SU-DHL-6 (cell line): Measurements from ENCODE around the gene PRKCE.

ENCODE experiments used
- H2AFZ ChIP-seq: fragments of 200-600 bp; sonication (generic); 2 replicates; pipeline ENCODE4 v1.6.1; 2014; ENCODE audit warnings: low read depth, mild to moderate bottlenecking, moderate library complexity, mixed read lengths, antibody characterized with exemption, low read length; ENCODE audit not compliant: severe bottlenecking
- H3F3A ChIP-seq: fragments of 200-600 bp; shearing (Covaris generic); 2 replicates; pipeline ENCODE4 v1.6.0; 2016; ENCODE audit warnings: antibody characterized with exemption, mild to moderate bottlenecking; ENCODE audit not compliant: insufficient read depth
- H3K27ac ChIP-seq: fragments of 200-600 bp; sonication (generic); 2 replicates; pipeline ENCODE4 v1.5.1; 2016; ENCODE audit warnings: low read depth, mild to moderate bottlenecking, low read length, moderate library complexity, mixed read lengths
- H3K27me3 ChIP-seq: fragments of 200-600 bp; sonication (generic), shearing (Covaris generic); 2 replicates; pipeline ENCODE4 v1.6.0; 2014; ENCODE audit warnings: mild to moderate bottlenecking, low read length
- H3K36me3 ChIP-seq: fragments of 200-600 bp; sonication (generic); 2 replicates; pipeline ENCODE4 v1.6.1; 2014; ENCODE audit warnings: mild to moderate bottlenecking, low read length, mixed read lengths
- H3K4me2 ChIP-seq: fragments of 300-600, 200-600 bp; shearing (Covaris generic), sonication (generic); 2 replicates; pipeline ENCODE4 v1.6.0; 2014; ENCODE audit warnings: low read length, low read depth, mild to moderate bottlenecking; ENCODE audit not compliant: poor library complexity, severe bottlenecking
- H3K4me3 ChIP-seq: fragments of 200-600 bp; sonication (generic); 2 replicates; pipeline ENCODE4 v1.5.1; 2014; ENCODE audit warnings: antibody characterized with exemption, low read length, mild to moderate bottlenecking, mixed read lengths; ENCODE audit not compliant: insufficient read depth, poor library complexity, severe bottlenecking
- H3K79me2 ChIP-seq: fragments of 200-600 bp; sonication (generic); 2 replicates; pipeline ENCODE4 v1.6.1; 2014; ENCODE audit warnings: mild to moderate bottlenecking, low read length, moderate library complexity; ENCODE audit not compliant: insufficient read depth
- H3K9ac ChIP-seq: fragments of 200-600 bp; sonication (generic); 2 replicates; pipeline ENCODE4 v1.7.0; 2014; ENCODE audit warnings: mild to moderate bottlenecking, low read length
- H3K9me2 ChIP-seq: fragments of 200-600 bp; sonication (generic); replicated peaks from 2 replicates; pipeline ENCODE4 v1.6.1; 2014; ENCODE audit warnings: low read length; ENCODE audit not compliant: insufficient read depth
- H3K9me3 ChIP-seq: fragments of 200-600 bp; sonication (generic); 2 replicates; pipeline ENCODE4 v1.6.1; 2014; ENCODE audit warnings: low read length, mixed read lengths; ENCODE audit not compliant: insufficient read depth
- H4K20me1 ChIP-seq: fragments of 200-600 bp; sonication (generic); 2 replicates; pipeline ENCODE4 v1.6.1; 2014; ENCODE audit warnings: low read depth, mild to moderate bottlenecking, antibody characterized with exemption, low read length, moderate library complexity, mixed read lengths
- CTCF ChIP-seq: fragments of 200-600 bp; sonication (generic); IDR thresholded peaks from one replicate; pipeline ENCODE4 v1.5.1; 2017; ENCODE audit warnings: antibody characterized with exemption, mild to moderate bottlenecking, low read length, moderate library complexity; ENCODE audit not compliant: insufficient read depth, poor library complexity, severe bottlenecking
- EZH2phosphoT487 ChIP-seq: fragments of 200-600 bp; sonication (generic), shearing (Covaris generic); conservative IDR thresholded peaks from 2 replicates; pipeline ENCODE4 v1.6.1; 2018; ENCODE audit warnings: mild to moderate bottlenecking, antibody characterized with exemption, low read length, moderate library complexity, mixed read lengths

PRKCE gene

GRCh38 chr2:45631319-45631718, 20.2 kb upstream of the PRKCE start:
- H3K27ac ChIP-seq, result no peak overlapping the region
- no peak overlapping the region for H3K9ac ChIP-seq
- H3K9me2 ChIP-seq, result no peaks in the 10 kb centered on the region
- H3K4me2 ChIP-seq, result no peak overlapping the region
- TF ChIP-seq EZH2phosphoT487 (no peak), CTCF (no peak)
- no peaks in the 10 kb centered on the region for H3K79me2 ChIP-seq
- no peaks in the 10 kb centered on the region for H3F3A ChIP-seq
- no peaks in the 10 kb centered on the region for H3K27me3 ChIP-seq
- H3K9me3 ChIP-seq, result no peaks in the 10 kb centered on the region
- H3K36me3 ChIP-seq, result no peaks in the 10 kb centered on the region
- H2AFZ ChIP-seq, result no peak overlapping the region
- no peaks in the 10 kb centered on the region for H4K20me1 ChIP-seq
- no peak overlapping the region for H3K4me3 ChIP-seq

GRCh38 chr2:45631955-45632354, 19.5 kb upstream of the PRKCE start:
- no peaks in the 10 kb centered on the region for H3K79me2 ChIP-seq
- no peak overlapping the region for H3K27ac ChIP-seq
- H3K9me3 ChIP-seq, result no peaks in the 10 kb centered on the region
- H3K27me3 ChIP-seq, result no peaks in the 10 kb centered on the region
- no peaks in the 10 kb centered on the region for H3K9me2 ChIP-seq
- no peak for TF ChIP-seq CTCF
- no peak for TF ChIP-seq EZH2phosphoT487
- no peak overlapping the region for H3K4me3 ChIP-seq
- H2AFZ ChIP-seq, result no peak overlapping the region
- H3K4me2 ChIP-seq, result no peak overlapping the region
- no peaks in the 10 kb centered on the region for H3F3A ChIP-seq
- H3K9ac ChIP-seq, result no peak overlapping the region
- H4K20me1 ChIP-seq, result no peaks in the 10 kb centered on the region
- no peaks in the 10 kb centered on the region for H3K36me3 ChIP-seq

GRCh38 chr2:45634223-45634622, 17.3 kb upstream of the PRKCE start:
- H4K20me1 ChIP-seq, result no peaks in the 10 kb centered on the region
- no peak for TF ChIP-seq CTCF
- TF ChIP-seq EZH2phosphoT487, result no peak
- no peaks in the 10 kb centered on the region for H3K36me3 ChIP-seq
- no peaks in the 10 kb centered on the region for H3K27me3 ChIP-seq
- H3K9ac ChIP-seq, result no peak overlapping the region
- no peaks in the 10 kb centered on the region for H3F3A ChIP-seq
- H3K4me3 ChIP-seq, result no peak overlapping the region
- H2AFZ ChIP-seq, result no peak overlapping the region
- no peak overlapping the region for H3K4me2 ChIP-seq
- H3K79me2 ChIP-seq, result no peaks in the 10 kb centered on the region
- H3K9me2 ChIP-seq, result no peaks in the 10 kb centered on the region
- H3K9me3 ChIP-seq, result no peaks in the 10 kb centered on the region
- no peak overlapping the region for H3K27ac ChIP-seq

- Histone ChIP-seq H3F3A (no peaks in the 10 kb centered on the region), H3K9ac (no peak overlapping the region), H3K27ac (no peak overlapping the region), H3K79me2 (no peaks in the 10 kb centered on the region), H4K20me1 (no peaks in the 10 kb centered on the region), H3K4me3 (no peak overlapping the region), H3K27me3 (no peaks in the 10 kb centered on the region), H3K9me2 (no peaks in the 10 kb centered on the region), H3K4me2 (no peak overlapping the region), H3K9me3 (no peaks in the 10 kb centered on the region), H3K36me3 (no peaks in the 10 kb centered on the region), H2AFZ (no peak overlapping the region)
- no peak for TF ChIP-seq CTCF
These were observed 15.5 kb upstream of the PRKCE start for GRCh38 chr2:45636008-45636407.
